ENCODE measurements around the gene PPP1R7.

DNA sequence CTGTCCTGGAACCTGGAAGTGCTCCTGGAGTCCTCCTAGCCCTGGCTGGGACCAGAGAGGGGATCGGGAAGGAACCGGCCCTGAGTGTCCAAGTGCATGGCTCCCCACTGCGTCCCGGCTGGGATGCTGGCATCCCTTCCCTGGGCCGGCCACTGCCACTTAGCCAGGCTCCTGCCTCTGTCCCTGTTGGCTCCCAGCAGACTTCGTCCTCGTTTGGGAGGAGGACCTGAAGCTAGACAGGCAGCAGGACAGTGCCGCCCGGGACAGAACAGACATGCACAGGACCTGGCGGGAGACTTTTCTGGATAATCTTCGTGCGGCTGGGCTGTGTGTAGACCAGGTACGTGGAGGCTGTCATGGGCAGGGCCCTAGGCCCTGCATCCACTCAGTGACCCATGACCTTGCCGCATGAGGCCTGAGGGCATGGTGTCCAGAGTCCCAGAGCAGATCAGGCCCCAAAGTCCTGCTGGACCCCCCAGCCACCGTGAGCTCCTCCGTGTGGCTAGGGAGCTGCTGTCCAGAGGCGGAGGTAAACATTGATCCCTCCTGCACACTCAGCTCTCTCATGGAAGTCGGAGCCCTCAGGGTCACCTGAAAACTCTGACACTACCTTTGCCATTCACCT, 45.4 kb downstream of the PPP1R7 start:
- TF ChIP-seq, protein P1, sequence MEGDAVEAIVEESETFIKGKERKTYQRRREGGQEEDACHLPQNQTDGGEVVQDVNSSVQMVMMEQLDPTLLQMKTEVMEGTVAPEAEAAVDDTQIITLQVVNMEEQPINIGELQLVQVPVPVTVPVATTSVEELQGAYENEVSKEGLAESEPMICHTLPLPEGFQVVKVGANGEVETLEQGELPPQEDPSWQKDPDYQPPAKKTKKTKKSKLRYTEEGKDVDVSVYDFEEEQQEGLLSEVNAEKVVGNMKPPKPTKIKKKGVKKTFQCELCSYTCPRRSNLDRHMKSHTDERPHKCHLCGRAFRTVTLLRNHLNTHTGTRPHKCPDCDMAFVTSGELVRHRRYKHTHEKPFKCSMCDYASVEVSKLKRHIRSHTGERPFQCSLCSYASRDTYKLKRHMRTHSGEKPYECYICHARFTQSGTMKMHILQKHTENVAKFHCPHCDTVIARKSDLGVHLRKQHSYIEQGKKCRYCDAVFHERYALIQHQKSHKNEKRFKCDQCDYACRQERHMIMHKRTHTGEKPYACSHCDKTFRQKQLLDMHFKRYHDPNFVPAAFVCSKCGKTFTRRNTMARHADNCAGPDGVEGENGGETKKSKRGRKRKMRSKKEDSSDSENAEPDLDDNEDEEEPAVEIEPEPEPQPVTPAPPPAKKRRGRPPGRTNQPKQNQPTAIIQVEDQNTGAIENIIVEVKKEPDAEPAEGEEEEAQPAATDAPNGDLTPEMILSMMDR (IDR thresholded peaks at IDR 0.05): no peak
- no peak for TF ChIP-seq POLR2A (IDR thresholded peaks at IDR 0.05)
